ENCODE measurements around the gene RAB27A.

- TF ChIP-seq POLR2A (IDR thresholded peaks at IDR 0.05) (no peak), CTCF (IDR thresholded peaks at IDR 0.05) (peak in 3 of 4 experiments; percentile 49 to 57 (median 50))
Observed at GRCh38 chr15:55168350-55168974, 121.2 kb downstream of the RAB27A start.

All from prostate gland (tissue), 2 donors.